ENCODE results near the gene LCA5L. TPM values are rescaled to one million over a fixed set of nuclear protein-coding genes. Genes with fewer than 3 reads are reported as not detected.
A peak's percentile ranks its signal among the peaks of the same experiment; 100 is the strongest.

Gene LCA5L
- total RNA-seq, 1 donor from 2014 or later, result not detected

GRCh38 chr21:39452970-39453342, 7.4 kb upstream of the LCA5L start:
- Histone ChIP-seq H3K4me3 (no peak overlapping the region), H3K27ac (no peak overlapping the region), H3K4me1 (no peaks in the 10 kb centered on the region), H3K9me3 (no peaks in the 10 kb centered on the region), H3K36me3 (no peaks in the 10 kb centered on the region), H3K27me3 (no peaks in the 10 kb centered on the region)
- DNase-seq (ENCODE audit: extremely low spot score in 2 of 2), result no peak
- no peak for TF ChIP-seq CTCF (IDR thresholded peaks at IDR 0.05)
- TF ChIP-seq POLR2A (IDR thresholded peaks at IDR 0.05), result no peak
- TF ChIP-seq POLR2AphosphoS5 (IDR thresholded peaks at IDR 0.05; ENCODE audit: insufficient read depth in 1 of 2, low read depth in 1 of 2), result no peak
- intact Hi-C loops (cut with DNase I), result no loop called here

GRCh38 chr21:39452207-39452969, 6.8 kb upstream of the LCA5L start:
- TF ChIP-seq CTCF (IDR thresholded peaks at IDR 0.05) (no peak), POLR2AphosphoS5 (IDR thresholded peaks at IDR 0.05; ENCODE audit: insufficient read depth in 1 of 2, low read depth in 1 of 2) (no peak), POLR2A (IDR thresholded peaks at IDR 0.05) (no peak)
- intact Hi-C loops (cut with DNase I), result no loop called here
- H3K4me3 ChIP-seq, result peak overlapping the region in 1 of 2 donors; percentile 13

GRCh38 chr21:39451332-39452206, 6.0 kb upstream of the LCA5L start, which contains the start of gene SH3BGR:
TSS of gene SH3BGR (plus strand) at chr21:39451970. CDS start at chr21:39452097, 127 bp downstream.
- Histone ChIP-seq H3K4me3 (peak within 1 kb of the TSS in 1 of 2 donors; percentile 13), H3K27me3 (no peaks in the 10 kb centered on the region), H3K27ac (peak within 1 kb of the TSS; percentile 17), H3K4me1 (no peaks in the 10 kb centered on the region), H3K9me3 (no peaks in the 10 kb centered on the region), H3K36me3 (no peaks in the 10 kb centered on the region)
- no peak for DNase-seq (ENCODE audit: extremely low spot score in 2 of 2)
- intact Hi-C loops (cut with DNase I), result no loop called here
- TF ChIP-seq POLR2AphosphoS5 (IDR thresholded peaks at IDR 0.05; ENCODE audit: insufficient read depth in 1 of 2, low read depth in 1 of 2), result peak in 1 of 2 donors; percentile 27
- no peak for TF ChIP-seq CTCF (IDR thresholded peaks at IDR 0.05)

More at GRCh38 chr21:39452207-39452969, 6.8 kb upstream of the LCA5L start:
- no peak for DNase-seq (ENCODE audit: extremely low spot score in 2 of 2)
- Histone ChIP-seq H3K27me3 (no peaks in the 10 kb centered on the region), H3K4me1 (no peaks in the 10 kb centered on the region), H3K36me3 (no peaks in the 10 kb centered on the region), H3K27ac (peak overlapping the region; percentile 17), H3K9me3 (no peaks in the 10 kb centered on the region)

- intact Hi-C loops (cut with DNase I), result no loop called here
- no peak overlapping the region for H3K27ac ChIP-seq
- H3K4me3 ChIP-seq, result no peak overlapping the region
- no peaks in the 10 kb centered on the region for H3K27me3 ChIP-seq
- DNase-seq (ENCODE audit: extremely low spot score in 2 of 2), result no peak
- TF ChIP-seq POLR2AphosphoS5 (IDR thresholded peaks at IDR 0.05; ENCODE audit: insufficient read depth in 1 of 2, low read depth in 1 of 2) (no peak), POLR2A (IDR thresholded peaks at IDR 0.05) (no peak), CTCF (IDR thresholded peaks at IDR 0.05) (no peak)
- no peaks in the 10 kb centered on the region for H3K9me3 ChIP-seq
- peaks cover 13% of the 10 kb centered on the region for H3K4me1 ChIP-seq
- H3K36me3 ChIP-seq, result no peaks in the 10 kb centered on the region
Measured at GRCh38 chr21:39447264-39447663, 1.7 kb upstream of the LCA5L start.
